HepG2 (cell line): ENCODE measurements around the gene KRTAP10-5. TPM values are rescaled to one million over a fixed set of nuclear protein-coding genes. Genes with fewer than 3 reads are reported as not detected.
A peak's percentile ranks its signal among the peaks of the same experiment; 100 is the strongest.
"Not testable (repeated sequence)": the region's sequence is repeated elsewhere in the genome, so short reads cannot be mapped to it uniquely, and the experiment has no call there.

Source experiments
- ATAC-seq: fragments of 200-7000 bp; cut with Tn5 transposase; 3 replicates; pipeline ENCODE4 v1.9.1; 2020; ENCODE audit warnings: mild to moderate bottlenecking, moderate library complexity
- BruUV-seq: library from RNA; stranded (reverse); fragments of 400-500 nt; replicated peaks from 2 replicates; lab custom pipeline; 2021; lab: Mats Ljungman, UMichigan
- CTCF ChIA-PET: fragments of 300-600 bp; formaldehyde crosslinking; extraction: SDS; loops from one replicate; lab custom pipeline; 2021; ENCODE audit warnings: low total read pairs, inconsistent platforms, low intra/inter-chr PET ratio; lab: Yijun Ruan, JAX
- POLR2A ChIA-PET: fragments of 350-600 bp; sonication (Branson Sonifier 250); formaldehyde crosslinking; loops from one replicate; lab custom pipeline; 2020; ENCODE audit warnings: antibody characterized with exemption, inconsistent platforms; lab: Yijun Ruan, JAX
- DNase-seq: peaks from one replicate; pipeline ENCODE4 v3.0.0-alpha.2; 2015; ENCODE audit warnings: low spot score
- FAIRE-seq: peaks from 3 replicates; lab custom pipeline; 2011; peaks lifted over from hg19 to GRCh38; lab: Jason Lieb, UNC
- H2AFZ ChIP-seq: one replicate; pipeline ENCODE4 v1.6.1; 2011; ENCODE audit warnings: low read length, inconsistent platforms
- H3K27ac ChIP-seq: fragments of 300-600 bp; 3 replicates; pipeline ENCODE4 v1.8.0; 2011; ENCODE audit warnings: mixed run types, mild to moderate bottlenecking, mixed read lengths, low read length, inconsistent platforms; ENCODE audit not compliant: insufficient read depth; ENCODE audit errors: extremely low read length
- H3K27me3 ChIP-seq, 2 experiments: fragments of 200-600 bp in 1 of 2; 2 replicates in 1 of 2; 3 replicates in 1 of 2; pipeline versions ENCODE4 v1.6.0 to v1.8.0; 2011; ENCODE audit warnings: low read length in 2 of 2, mild to moderate bottlenecking in 2 of 2, moderate library complexity in 2 of 2, inconsistent platforms in 1 of 2; ENCODE audit not compliant: insufficient read depth in 2 of 2, control insufficient read depth in 1 of 2
- H3K36me3 ChIP-seq, 2 experiments: fragments of 200-600 bp in 1 of 2; replicated peaks in 1 of 2; 2 replicates in 1 of 2; 3 replicates in 1 of 2; pipeline versions ENCODE4 v1.5.1 to v1.8.0; 2011; ENCODE audit warnings: low read length in 2 of 2, inconsistent platforms in 1 of 2; ENCODE audit not compliant: insufficient read depth in 2 of 2, control insufficient read depth in 1 of 2
- H3K4me1 ChIP-seq: 2 replicates; pipeline ENCODE4 v1.5.1; 2012; ENCODE audit warnings: low read length, inconsistent platforms; ENCODE audit not compliant: insufficient read depth
- H3K4me2 ChIP-seq: 2 replicates; pipeline ENCODE4 v1.6.0; 2011; ENCODE audit warnings: low read depth, low read length, inconsistent platforms
- H3K4me3 ChIP-seq, 3 experiments: fragments of 200-600 bp in 1 of 3; sonication (generic), shearing (Covaris generic) in 1 of 3; replicated peaks in 1 of 3; 2 replicates each; pipeline ENCODE4 v1.5.1; 2011 to 2016; ENCODE audit warnings: low read length in 3 of 3, inconsistent platforms in 2 of 3, low read depth in 2 of 3, mild to moderate bottlenecking in 2 of 3, control low read depth in 1 of 3, mixed read lengths in 1 of 3; ENCODE audit not compliant: insufficient read depth in 1 of 3
- H3K79me2 ChIP-seq: one replicate; pipeline ENCODE4 v1.6.1; 2011; ENCODE audit warnings: low read length, inconsistent platforms; ENCODE audit not compliant: insufficient read depth
- H3K9ac ChIP-seq: 2 replicates; pipeline ENCODE4 v1.6.0; 2011; ENCODE audit warnings: mild to moderate bottlenecking, low read depth, low read length, inconsistent platforms; ENCODE audit not compliant: insufficient read depth
- H3K9me3 ChIP-seq: 2 replicates; pipeline ENCODE4 v1.5.1; 2012; ENCODE audit warnings: mild to moderate bottlenecking, low read length
- H4K20me1 ChIP-seq: 2 replicates; pipeline ENCODE4 v1.6.0; 2011; ENCODE audit warnings: inconsistent platforms, mild to moderate bottlenecking, low read length, moderate library complexity; ENCODE audit not compliant: insufficient read depth
- FOXM1 ChIP-seq: sonication (generic); formaldehyde crosslinking; IDR thresholded peaks from 2 replicates; pipeline ENCODE4 v1.5.0; 2020; ENCODE audit warnings: missing genetic modification reagents
- RNF2 ChIP-seq: fragments of 450-650 bp; conservative IDR thresholded peaks from 2 replicates; pipeline ENCODE4 v1.6.1; 2016; ENCODE audit warnings: low read depth
- SUZ12 ChIP-seq: fragments of 150-350 bp; IDR thresholded peaks from 2 replicates; pipeline ENCODE4 v1.6.1; 2014; ENCODE audit warnings: low read depth, low read length
- ZMYM3 ChIP-seq: sonication (generic); formaldehyde crosslinking; IDR thresholded peaks from 2 replicates; pipeline ENCODE4 v1.5.1; 2020; ENCODE audit warnings: mild to moderate bottlenecking, missing genetic modification reagents
- ZNF629 ChIP-seq: sonication (generic); formaldehyde crosslinking; conservative IDR thresholded peaks from 2 replicates; pipeline ENCODE4 v1.5.0; 2020; ENCODE audit warnings: missing genetic modification reagents
- WGBS: methylation state at CpG from one replicate; pipeline ENCODE4 v1.1.6; 2017; ENCODE audit warnings: low lambda C conversion rate; 5-methylcytosine and 5-hydroxymethylcytosine counted together
- in situ Hi-C: cut with HindIII; loops from 2 replicates; pipeline ENCODE4 v1.10.0; 2017; ENCODE audit warnings: low pct_unique_long_range_greater_than_20kb; ENCODE audit not compliant: extremely low pct_ligation_motif_present
- intact Hi-C: fragments of 100-400 bp; cut with micrococcal nuclease; formaldehyde crosslinking; loops from one replicate; pipeline ENCODE4 v1.10.0; 2022; ENCODE audit not compliant: unreplicated experiment
- polyA plus RNA-seq, 8 experiments: library from polyadenylated mRNA; depleted of rRNA in 3 of 8; stranded (reverse) in 7 of 8; unstranded in 1 of 8; fragments of >200 nt; fragmentation: Illumina TruSeq in 4 of 8; extraction: Trizol in 4 of 8; gene quantifications; 2 replicates each; pipeline versions ENCODE4 v1.2.1 to v1.2.3, GENCODE V29; 2011 to 2016; ENCODE audit warnings: low read depth in 4 of 8, missing spikeins in 1 of 8, mixed read lengths in 1 of 8; ENCODE audit not compliant: insufficient read depth in 1 of 8
- total RNA-seq, 5 experiments: library from RNA; depleted of rRNA; stranded (reverse); fragments of >200 nt; fragmentation: Illumina TruSeq; extraction: Trizol; gene quantifications; 2 replicates each; pipeline ENCODE4 v1.2.3, GENCODE V29; 2016; ENCODE audit warnings: low read depth in 1 of 5
- TF ChIP-seq, protein P1 (sequence below): sonication (generic); formaldehyde crosslinking; IDR thresholded peaks from 2 replicates; pipeline ENCODE4 v1.9.0; 2021; ENCODE audit warnings: mild to moderate bottlenecking, missing genetic modification reagents
- TF ChIP-seq, protein P2 (sequence below): sonication (generic); formaldehyde crosslinking; IDR thresholded peaks from 2 replicates; pipeline ENCODE4 v1.5.0; 2020; ENCODE audit warnings: missing genetic modification reagents

The KRTAP10-5 gene
- total and polyA plus RNA-seq, 2 of the 13 experiments (the other 11 are each of a cell fraction or from before 2014, with no cell fraction given) = not detected

- no TSS peak for BruUV-seq
- intact Hi-C loops = no loop called here
Measured at GRCh38 chr21:44550807-44551206, 29.6 kb downstream of the KRTAP10-5 start.

DNA sequence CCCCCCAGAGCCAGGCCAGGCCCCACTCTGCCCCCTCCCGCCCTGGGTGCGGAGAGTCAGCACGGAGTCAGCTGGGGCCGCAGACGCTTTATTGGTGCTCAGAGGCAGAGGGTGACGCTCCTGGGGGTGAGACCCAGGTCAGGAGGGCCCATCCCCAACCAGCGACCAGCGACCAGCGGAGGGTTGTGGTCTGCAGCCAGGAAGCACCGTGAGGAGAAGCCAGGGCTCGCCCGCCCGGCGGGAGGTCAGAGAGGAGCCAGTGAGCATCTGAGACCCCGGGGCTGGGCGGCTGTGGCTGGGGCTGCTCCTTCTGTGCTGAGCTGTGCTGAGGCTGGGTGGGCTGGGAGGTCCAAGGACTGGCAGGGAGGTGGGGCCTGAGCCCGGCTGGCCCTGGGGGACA lies 30.1 kb downstream of the KRTAP10-5 start:
- H3K4me3 ChIP-seq, H2AFZ ChIP-seq, H3K4me2 ChIP-seq, H3K27ac ChIP-seq, H4K20me1 ChIP-seq, H3K27me3 ChIP-seq, BruUV-seq, FAIRE-seq, H3K4me1 ChIP-seq, CTCF ChIA-PET, ATAC-seq, POLR2A ChIA-PET, H3K9me3 ChIP-seq, H3K79me2 ChIP-seq, in situ Hi-C loops, H3K36me3 ChIP-seq, H3K9ac ChIP-seq, DNase-seq, intact Hi-C loops: not testable (repeated sequence)
- 55% methylated on average over 4 of the region's 17 CpGs for WGBS

More at GRCh38 chr21:44550807-44551206, 29.6 kb downstream of the KRTAP10-5 start:
- 52% methylated on average over 4 of the region's 10 CpGs for WGBS
- Histone ChIP-seq H3K79me2 (no peaks in the 10 kb centered on the region), H3K9me3 (no peaks in the 10 kb centered on the region), H3K36me3 (no peaks in the 10 kb centered on the region), H2AFZ (no peak overlapping the region), H3K4me3 (no peak overlapping the region), H3K9ac (no peak overlapping the region), H3K27me3 (peaks cover 0 to 3% of the 10 kb centered on the region in 2 experiments; a peak in 2 of 5 replicates), H4K20me1 (no peaks in the 10 kb centered on the region), H3K4me1 (no peaks in the 10 kb centered on the region; the same call in 1 of the 2 replicates), H3K4me2 (no peak overlapping the region), H3K27ac (no peak overlapping the region)
- in situ Hi-C loops = no loop called here
- FAIRE-seq (no peak), DNase-seq (no peak), ATAC-seq (no peak)
- TF ChIP-seq, protein P1, sequence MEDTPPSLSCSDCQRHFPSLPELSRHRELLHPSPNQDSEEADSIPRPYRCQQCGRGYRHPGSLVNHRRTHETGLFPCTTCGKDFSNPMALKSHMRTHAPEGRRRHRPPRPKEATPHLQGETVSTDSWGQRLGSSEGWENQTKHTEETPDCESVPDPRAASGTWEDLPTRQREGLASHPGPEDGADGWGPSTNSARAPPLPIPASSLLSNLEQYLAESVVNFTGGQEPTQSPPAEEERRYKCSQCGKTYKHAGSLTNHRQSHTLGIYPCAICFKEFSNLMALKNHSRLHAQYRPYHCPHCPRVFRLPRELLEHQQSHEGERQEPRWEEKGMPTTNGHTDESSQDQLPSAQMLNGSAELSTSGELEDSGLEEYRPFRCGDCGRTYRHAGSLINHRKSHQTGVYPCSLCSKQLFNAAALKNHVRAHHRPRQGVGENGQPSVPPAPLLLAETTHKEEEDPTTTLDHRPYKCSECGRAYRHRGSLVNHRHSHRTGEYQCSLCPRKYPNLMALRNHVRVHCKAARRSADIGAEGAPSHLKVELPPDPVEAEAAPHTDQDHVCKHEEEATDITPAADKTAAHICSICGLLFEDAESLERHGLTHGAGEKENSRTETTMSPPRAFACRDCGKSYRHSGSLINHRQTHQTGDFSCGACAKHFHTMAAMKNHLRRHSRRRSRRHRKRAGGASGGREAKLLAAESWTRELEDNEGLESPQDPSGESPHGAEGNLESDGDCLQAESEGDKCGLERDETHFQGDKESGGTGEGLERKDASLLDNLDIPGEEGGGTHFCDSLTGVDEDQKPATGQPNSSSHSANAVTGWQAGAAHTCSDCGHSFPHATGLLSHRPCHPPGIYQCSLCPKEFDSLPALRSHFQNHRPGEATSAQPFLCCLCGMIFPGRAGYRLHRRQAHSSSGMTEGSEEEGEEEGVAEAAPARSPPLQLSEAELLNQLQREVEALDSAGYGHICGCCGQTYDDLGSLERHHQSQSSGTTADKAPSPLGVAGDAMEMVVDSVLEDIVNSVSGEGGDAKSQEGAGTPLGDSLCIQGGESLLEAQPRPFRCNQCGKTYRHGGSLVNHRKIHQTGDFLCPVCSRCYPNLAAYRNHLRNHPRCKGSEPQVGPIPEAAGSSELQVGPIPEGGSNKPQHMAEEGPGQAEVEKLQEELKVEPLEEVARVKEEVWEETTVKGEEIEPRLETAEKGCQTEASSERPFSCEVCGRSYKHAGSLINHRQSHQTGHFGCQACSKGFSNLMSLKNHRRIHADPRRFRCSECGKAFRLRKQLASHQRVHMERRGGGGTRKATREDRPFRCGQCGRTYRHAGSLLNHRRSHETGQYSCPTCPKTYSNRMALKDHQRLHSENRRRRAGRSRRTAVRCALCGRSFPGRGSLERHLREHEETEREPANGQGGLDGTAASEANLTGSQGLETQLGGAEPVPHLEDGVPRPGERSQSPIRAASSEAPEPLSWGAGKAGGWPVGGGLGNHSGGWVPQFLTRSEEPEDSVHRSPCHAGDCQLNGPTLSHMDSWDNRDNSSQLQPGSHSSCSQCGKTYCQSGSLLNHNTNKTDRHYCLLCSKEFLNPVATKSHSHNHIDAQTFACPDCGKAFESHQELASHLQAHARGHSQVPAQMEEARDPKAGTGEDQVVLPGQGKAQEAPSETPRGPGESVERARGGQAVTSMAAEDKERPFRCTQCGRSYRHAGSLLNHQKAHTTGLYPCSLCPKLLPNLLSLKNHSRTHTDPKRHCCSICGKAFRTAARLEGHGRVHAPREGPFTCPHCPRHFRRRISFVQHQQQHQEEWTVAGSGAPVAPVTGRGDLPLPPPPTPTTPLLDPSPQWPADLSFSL (CRISPR knock-in tag) = no peak
- no peak for TF ChIP-seq SUZ12
- no peak for TF ChIP-seq RNF2
- TF ChIP-seq FOXM1 = no peak
- TF ChIP-seq ZMYM3 (CRISPR knock-in tag) = 0 out of 2 replicates have a peak, but pooled peaks have one; percentile 54
- TF ChIP-seq, protein P2, sequence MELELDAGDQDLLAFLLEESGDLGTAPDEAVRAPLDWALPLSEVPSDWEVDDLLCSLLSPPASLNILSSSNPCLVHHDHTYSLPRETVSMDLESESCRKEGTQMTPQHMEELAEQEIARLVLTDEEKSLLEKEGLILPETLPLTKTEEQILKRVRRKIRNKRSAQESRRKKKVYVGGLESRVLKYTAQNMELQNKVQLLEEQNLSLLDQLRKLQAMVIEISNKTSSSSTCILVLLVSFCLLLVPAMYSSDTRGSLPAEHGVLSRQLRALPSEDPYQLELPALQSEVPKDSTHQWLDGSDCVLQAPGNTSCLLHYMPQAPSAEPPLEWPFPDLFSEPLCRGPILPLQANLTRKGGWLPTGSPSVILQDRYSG (CRISPR knock-in tag) = no peak
- TF ChIP-seq ZNF629 (CRISPR knock-in tag) = no peak
- POLR2A ChIA-PET = no interaction called here
- CTCF ChIA-PET = no interaction called here
